Trophoblast cell (in vitro differentiated cells and primary cell): Measurements from ENCODE around the gene PTPRE.
A peak's percentile ranks its signal among the peaks of the same experiment; 100 is the strongest.
"Not testable (repeated sequence)": the region's sequence is repeated elsewhere in the genome, so short reads cannot be mapped to it uniquely, and the experiment has no call there.

Source experiments
- DNase-seq, 2 donors: peaks; one replicate each; pipeline ENCODE4 v3.0.0-alpha.2; 2016
- H2AFZ ChIP-seq: 2 replicates; pipeline ENCODE4 v1.6.1; 2013; ENCODE audit warnings: low read length, moderate library complexity, mild to moderate bottlenecking; ENCODE audit not compliant: insufficient read depth, poor library complexity
- H2AK5ac ChIP-seq: 2 replicates; pipeline ENCODE4 v1.6.1; 2013; ENCODE audit warnings: mild to moderate bottlenecking, low read length
- H2BK120ac ChIP-seq: 2 replicates; pipeline ENCODE4 v1.6.1; 2013; ENCODE audit warnings: low read length, mild to moderate bottlenecking, moderate library complexity; ENCODE audit not compliant: insufficient read depth, poor library complexity
- H2BK12ac ChIP-seq: 2 replicates; pipeline ENCODE4 v1.6.1; 2013; ENCODE audit warnings: mild to moderate bottlenecking, low read length, moderate library complexity
- H2BK5ac ChIP-seq: 2 replicates; pipeline ENCODE4 v1.6.1; 2013; ENCODE audit warnings: low read length, low read depth, moderate library complexity, mild to moderate bottlenecking; ENCODE audit not compliant: poor library complexity
- H3K14ac ChIP-seq: 2 replicates; pipeline ENCODE4 v1.6.1; 2013; ENCODE audit warnings: mild to moderate bottlenecking, low read length
- H3K18ac ChIP-seq: 2 replicates; pipeline ENCODE4 v1.6.1; 2013; ENCODE audit warnings: mild to moderate bottlenecking, low read length
- H3K23ac ChIP-seq: 2 replicates; pipeline ENCODE4 v1.6.1; 2013; ENCODE audit warnings: low read length
- H3K27ac ChIP-seq: 2 replicates; pipeline ENCODE4 v1.5.1; 2013; ENCODE audit warnings: low read depth, mild to moderate bottlenecking, inconsistent platforms, low read length, moderate library complexity
- H3K27me3 ChIP-seq: 2 replicates; pipeline ENCODE4 v1.6.1; 2013; ENCODE audit warnings: inconsistent platforms, mild to moderate bottlenecking, low read length, moderate library complexity; ENCODE audit not compliant: insufficient read depth
- H3K36me3 ChIP-seq, 2 experiments: 1 replicate in 1 of 2; 2 replicates in 1 of 2; pipeline ENCODE4 v1.6.1; 2013; ENCODE audit warnings: low read length in 2 of 2, mild to moderate bottlenecking in 2 of 2, moderate library complexity in 1 of 2; ENCODE audit not compliant: insufficient read depth in 2 of 2, control insufficient read depth in 1 of 2
- H3K4ac ChIP-seq: 2 replicates; pipeline ENCODE4 v1.6.1; 2013; ENCODE audit warnings: low read depth, mild to moderate bottlenecking, low read length, moderate library complexity
- H3K4me1 ChIP-seq, 2 experiments: 1 replicate in 1 of 2; 2 replicates in 1 of 2; pipeline ENCODE4 v1.6.1; 2013; ENCODE audit warnings: low read length in 2 of 2, mild to moderate bottlenecking in 2 of 2, moderate library complexity in 1 of 2; ENCODE audit not compliant: insufficient read depth in 2 of 2, control insufficient read depth in 1 of 2
- H3K4me2 ChIP-seq: 2 replicates; pipeline ENCODE4 v1.6.1; 2013; ENCODE audit warnings: inconsistent platforms, mild to moderate bottlenecking, low read length, moderate library complexity
- H3K4me3 ChIP-seq: 2 replicates; pipeline ENCODE4 v1.5.1; 2013; ENCODE audit warnings: mild to moderate bottlenecking, low read depth, low read length, inconsistent platforms
- H3K79me1 ChIP-seq: one replicate; pipeline ENCODE4 v1.6.1; 2013; ENCODE audit warnings: low read length
- H3K79me2 ChIP-seq: 2 replicates; pipeline ENCODE4 v1.6.1; 2013; ENCODE audit warnings: low read length, mild to moderate bottlenecking; ENCODE audit not compliant: control insufficient read depth, insufficient read depth, poor library complexity
- H3K9ac ChIP-seq: 2 replicates; pipeline ENCODE4 v1.6.1; 2013; ENCODE audit warnings: mild to moderate bottlenecking, low read length
- H3K9me3 ChIP-seq: 2 replicates; pipeline ENCODE4 v1.6.1; 2013; ENCODE audit warnings: low read depth, mild to moderate bottlenecking, control low read depth, inconsistent platforms, low read length; ENCODE audit not compliant: insufficient read depth
- H4K12ac ChIP-seq: 2 replicates; pipeline ENCODE4 v1.6.1; 2013; ENCODE audit warnings: low read depth, mild to moderate bottlenecking, low read length, moderate library complexity
- H4K8ac ChIP-seq: 2 replicates; pipeline ENCODE4 v1.6.1; 2013; ENCODE audit warnings: low read depth, mild to moderate bottlenecking, low read length, moderate library complexity
- H4K91ac ChIP-seq: one replicate; pipeline ENCODE4 v1.6.1; 2013; ENCODE audit warnings: low read depth, mild to moderate bottlenecking, low read length, moderate library complexity
- WGBS: extraction: QIAGEN DNeasy Blood & Tissue Kit; methylation state at CpG from one replicate; pipeline ENCODE4 v1.1.7; 2013; ENCODE audit warnings: missing lambda C conversion rate; ENCODE audit not compliant: insufficient read length, insufficient coverage; ENCODE audit errors: extremely low coverage; 5-methylcytosine and 5-hydroxymethylcytosine counted together

The PTPRE gene

DNA sequence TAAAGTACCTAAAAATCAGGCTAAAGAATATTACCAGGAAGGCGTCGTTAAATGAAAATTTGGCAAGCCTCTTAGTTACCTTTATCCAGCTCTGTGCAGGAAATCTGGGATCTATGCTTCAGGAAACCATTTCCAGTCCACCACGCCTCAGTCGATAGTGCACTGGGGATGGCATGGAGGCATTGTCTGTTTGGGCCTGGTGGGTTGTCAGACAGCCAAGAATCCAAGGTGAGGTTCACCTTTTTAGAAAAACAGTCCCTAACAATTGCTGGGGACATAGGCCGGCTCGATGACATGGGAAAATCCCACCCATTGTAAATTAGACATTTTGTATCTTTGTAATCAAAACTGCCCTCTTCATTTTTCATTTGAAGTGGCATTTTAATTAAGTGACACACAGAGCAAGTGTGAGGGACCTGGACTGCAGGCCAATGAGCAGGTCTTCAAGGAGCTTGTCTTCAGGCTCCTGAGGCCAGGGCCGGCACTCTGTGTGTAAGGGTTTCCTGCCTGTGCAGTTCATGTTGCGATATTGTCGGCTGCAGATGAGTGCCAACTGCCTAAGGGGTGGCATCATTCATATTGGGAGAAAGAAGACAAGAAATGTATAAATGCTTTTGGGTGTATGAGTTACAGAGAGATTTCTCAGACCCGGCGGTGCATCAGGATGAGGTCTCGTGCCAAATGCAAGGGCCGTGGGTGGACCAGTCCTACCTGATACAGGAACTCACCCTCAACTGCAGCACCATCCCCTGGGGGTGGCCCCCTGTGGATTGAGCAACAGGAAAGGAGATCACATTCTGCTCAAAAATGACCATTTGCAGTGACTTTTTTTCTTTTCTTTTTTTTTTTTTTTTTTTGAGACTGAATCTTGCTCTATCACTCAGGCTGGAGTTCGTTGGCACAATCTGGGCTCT, 80.8 kb downstream of the PTPRE start:
- H2BK5ac ChIP-seq: no peak overlapping the region
- H2BK120ac ChIP-seq: no peak overlapping the region
- no peak overlapping the region for H4K8ac ChIP-seq
- no peaks in the 10 kb centered on the region for H3K79me1 ChIP-seq
- no CpG with 5 or more reads among the region's 14 CpGs for WGBS
- H3K23ac ChIP-seq: no peak overlapping the region
- no peaks in the 10 kb centered on the region for H3K27me3 ChIP-seq
- no peak overlapping the region for H3K14ac ChIP-seq
- H3K9ac ChIP-seq: no peak overlapping the region
- no peak overlapping the region for H3K4me3 ChIP-seq
- H3K4me1 ChIP-seq: peaks cover 0 to 2% of the 10 kb centered on the region in 2 experiments
- DNase-seq: no peak
- no peak overlapping the region for H3K4me2 ChIP-seq
- no peak overlapping the region for H4K12ac ChIP-seq
- H3K79me2 ChIP-seq: no peaks in the 10 kb centered on the region
- H3K9me3 ChIP-seq: no peaks in the 10 kb centered on the region
- H2BK12ac ChIP-seq: no peak overlapping the region
- H3K18ac ChIP-seq: no peak overlapping the region
- H3K27ac ChIP-seq: no peak overlapping the region
- no peak overlapping the region for H2AK5ac ChIP-seq
- no peaks in the 10 kb centered on the region for H3K36me3 ChIP-seq
- no peak overlapping the region for H3K4ac ChIP-seq
- H4K91ac ChIP-seq: no peak overlapping the region
- no peak overlapping the region for H2AFZ ChIP-seq

DNA sequence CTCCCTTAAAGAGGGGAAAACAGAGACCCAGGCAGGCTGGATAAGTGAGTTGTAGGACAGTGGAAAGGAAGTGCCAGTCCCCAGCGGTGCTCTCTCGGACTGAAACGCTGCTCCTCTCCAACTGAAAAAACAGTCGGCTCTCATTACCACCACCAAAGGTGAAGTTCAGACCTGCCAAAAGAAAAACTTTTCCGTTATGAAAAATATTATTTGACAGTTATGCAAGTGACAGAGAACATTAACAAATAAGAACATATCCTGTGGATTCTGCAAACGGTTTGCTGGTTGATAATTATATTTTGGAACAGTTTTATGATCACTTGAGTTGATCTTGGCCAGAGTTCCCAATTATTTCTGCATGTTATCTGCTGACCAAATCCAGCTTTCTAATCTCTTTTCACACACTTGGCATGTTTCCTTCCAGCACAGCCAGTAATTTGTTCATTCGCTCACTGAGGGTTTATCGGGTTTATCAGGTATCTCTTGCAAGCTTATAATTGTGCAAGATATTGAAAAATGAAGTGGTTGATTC, 82.6 kb downstream of the PTPRE start:
- Histone ChIP-seq H3K27ac (no peak overlapping the region), H3K4me1 (peaks cover 2% of the 10 kb centered on the region in 2 experiments), H4K12ac (no peak overlapping the region), H2BK5ac (no peak overlapping the region), H3K79me1 (no peaks in the 10 kb centered on the region), H3K27me3 (no peaks in the 10 kb centered on the region), H2AFZ (no peak overlapping the region), H3K36me3 (no peaks in the 10 kb centered on the region), H4K8ac (no peak overlapping the region), H4K91ac (no peak overlapping the region), H3K4ac (no peak overlapping the region), H3K4me3 (no peak overlapping the region), H3K4me2 (no peak overlapping the region), H3K23ac (no peak overlapping the region), H2BK12ac (no peak overlapping the region), H3K79me2 (no peaks in the 10 kb centered on the region), H2BK120ac (no peak overlapping the region), H3K18ac (no peak overlapping the region), H3K9ac (no peak overlapping the region), H3K9me3 (no peaks in the 10 kb centered on the region), H2AK5ac (no peak overlapping the region), H3K14ac (no peak overlapping the region)
- peak in 1 of 2 donors; percentile 17 for DNase-seq
- WGBS: no CpG with 5 or more reads among the region's 8 CpGs

GRCh38 chr10:127990132-127990788, 83.4 kb downstream of the PTPRE start:
- peak in 1 of 2 donors; percentile 5 for DNase-seq
- not testable (repeated sequence) for H3K79me2 ChIP-seq, H3K4ac ChIP-seq, H3K79me1 ChIP-seq, H3K27me3 ChIP-seq, H2BK12ac ChIP-seq, H4K12ac ChIP-seq, H3K4me1 ChIP-seq, H3K18ac ChIP-seq, H2BK5ac ChIP-seq, H3K36me3 ChIP-seq, H3K9ac ChIP-seq, H4K8ac ChIP-seq, H3K23ac ChIP-seq, H4K91ac ChIP-seq, H3K27ac ChIP-seq, H3K4me3 ChIP-seq, H3K9me3 ChIP-seq, H2BK120ac ChIP-seq, H2AK5ac ChIP-seq, H2AFZ ChIP-seq, H3K14ac ChIP-seq, H3K4me2 ChIP-seq
- no CpG with 5 or more reads among the region's 9 CpGs for WGBS

- Histone ChIP-seq H3K79me1 (no peaks in the 10 kb centered on the region), H2AK5ac (no peak overlapping the region), H3K4ac (no peak overlapping the region), H3K9me3 (no peaks in the 10 kb centered on the region), H2BK5ac (no peak overlapping the region), H3K4me3 (no peak overlapping the region), H3K23ac (no peak overlapping the region), H2BK120ac (no peak overlapping the region), H4K12ac (no peak overlapping the region), H2BK12ac (no peak overlapping the region), H3K27ac (no peak overlapping the region), H4K8ac (no peak overlapping the region), H3K4me1 (peaks cover 2% of the 10 kb centered on the region in 2 experiments), H2AFZ (no peak overlapping the region), H3K9ac (no peak overlapping the region), H3K79me2 (no peaks in the 10 kb centered on the region), H4K91ac (no peak overlapping the region), H3K14ac (no peak overlapping the region), H3K4me2 (no peak overlapping the region), H3K36me3 (no peaks in the 10 kb centered on the region), H3K27me3 (no peaks in the 10 kb centered on the region), H3K18ac (no peak overlapping the region)
- DNase-seq: peak; percentile 10 to 57
- WGBS: no CpG with 5 or more reads among the region's 15 CpGs
Observed at GRCh38 chr10:127990846-127991542, 84.1 kb downstream of the PTPRE start.
